OCI-LY1 (cell line): ENCODE data around the gene SFSWAP.
"Not testable (repeated sequence)": the region's sequence is repeated elsewhere in the genome, so short reads cannot be mapped to it uniquely, and the experiment has no call there.

Experiments
- H2AFZ ChIP-seq: fragments of 200-600 bp; sonication (generic), shearing (Covaris generic); 2 replicates; pipeline ENCODE4 v1.6.0; 2014; ENCODE audit warnings: antibody characterized with exemption, mild to moderate bottlenecking, low read length
- H3F3A ChIP-seq: fragments of 200-600 bp; sonication (generic), shearing (Covaris generic); 2 replicates; pipeline ENCODE4 v1.6.0; 2014; ENCODE audit warnings: mild to moderate bottlenecking, antibody characterized with exemption, low read length, moderate library complexity; ENCODE audit not compliant: insufficient read depth
- H3K27ac ChIP-seq: fragments of 200-600 bp; sonication (generic); 2 replicates; pipeline ENCODE4 v1.5.1; 2014; ENCODE audit warnings: low read length, mixed run types, mild to moderate bottlenecking, low read depth; ENCODE audit not compliant: poor library complexity, severe bottlenecking
- H3K27me3 ChIP-seq: fragments of 200-600 bp; sonication (generic); 2 replicates; pipeline ENCODE4 v1.6.0; 2014; ENCODE audit warnings: antibody characterized with exemption, mild to moderate bottlenecking, low read length, moderate library complexity; ENCODE audit not compliant: insufficient read depth
- H3K36me3 ChIP-seq: fragments of 200-600 bp; sonication (generic); 2 replicates; pipeline ENCODE4 v1.6.1; 2014; ENCODE audit warnings: mild to moderate bottlenecking, antibody characterized with exemption, low read length, moderate library complexity, mixed read lengths; ENCODE audit not compliant: insufficient read depth
- H3K4me1 ChIP-seq: fragments of 200-600 bp; sonication (generic); 2 replicates; pipeline ENCODE4 v1.5.1; 2014; ENCODE audit warnings: mild to moderate bottlenecking, low read length, moderate library complexity; ENCODE audit not compliant: insufficient read depth, severe bottlenecking
- H3K4me2 ChIP-seq: fragments of 200-600 bp; sonication (generic), shearing (Covaris generic); 2 replicates; pipeline ENCODE4 v1.6.1; 2014; ENCODE audit warnings: low read length
- H3K4me3 ChIP-seq: fragments of 200-600 bp; sonication (generic); 2 replicates; pipeline ENCODE4 v1.5.1; 2014; ENCODE audit warnings: low read length, low read depth, mild to moderate bottlenecking, mixed read lengths; ENCODE audit not compliant: poor library complexity, severe bottlenecking
- H3K79me2 ChIP-seq: fragments of 200-600 bp; shearing (Covaris generic); 2 replicates; pipeline ENCODE4 v1.6.1; 2016; ENCODE audit warnings: mixed run types, low read length, mixed read lengths; ENCODE audit not compliant: insufficient read depth
- H3K9ac ChIP-seq: fragments of 200-600 bp; sonication (generic), shearing (Covaris generic); 2 replicates; pipeline ENCODE4 v1.6.1; 2014; ENCODE audit warnings: mild to moderate bottlenecking, low read length, mixed read lengths
- H3K9me2 ChIP-seq: fragments of 200-600 bp; sonication (generic), shearing (Covaris generic); 2 replicates; pipeline ENCODE4 v1.6.1; 2014; ENCODE audit warnings: low read depth, mild to moderate bottlenecking, low read length, mixed read lengths
- H3K9me3 ChIP-seq: fragments of 200-600 bp; shearing (Covaris generic); 2 replicates; pipeline ENCODE4 v1.6.1; 2014; ENCODE audit warnings: low read length, mixed read lengths
- H4K20me1 ChIP-seq: fragments of 200-600 bp; sonication (generic), shearing (Covaris generic); 2 replicates; pipeline ENCODE4 v1.6.0; 2016; ENCODE audit warnings: mild to moderate bottlenecking, low read length; ENCODE audit not compliant: insufficient read depth
- CTCF ChIP-seq: fragments of 200-600 bp; sonication (generic), shearing (Covaris generic); IDR thresholded peaks from 2 replicates; pipeline ENCODE4 v1.5.1; 2017; ENCODE audit warnings: mild to moderate bottlenecking, antibody characterized with exemption, low read length, moderate library complexity, mixed read lengths
- EZH2 ChIP-seq: fragments of 200-600 bp; sonication (generic), shearing (Covaris generic); IDR thresholded peaks from 2 replicates; pipeline ENCODE4 v1.8.0; 2017; ENCODE audit warnings: borderline replicate concordance, mixed run types, mild to moderate bottlenecking, antibody characterized with exemption, low read length, moderate library complexity, mixed read lengths

The SFSWAP gene

DNA sequence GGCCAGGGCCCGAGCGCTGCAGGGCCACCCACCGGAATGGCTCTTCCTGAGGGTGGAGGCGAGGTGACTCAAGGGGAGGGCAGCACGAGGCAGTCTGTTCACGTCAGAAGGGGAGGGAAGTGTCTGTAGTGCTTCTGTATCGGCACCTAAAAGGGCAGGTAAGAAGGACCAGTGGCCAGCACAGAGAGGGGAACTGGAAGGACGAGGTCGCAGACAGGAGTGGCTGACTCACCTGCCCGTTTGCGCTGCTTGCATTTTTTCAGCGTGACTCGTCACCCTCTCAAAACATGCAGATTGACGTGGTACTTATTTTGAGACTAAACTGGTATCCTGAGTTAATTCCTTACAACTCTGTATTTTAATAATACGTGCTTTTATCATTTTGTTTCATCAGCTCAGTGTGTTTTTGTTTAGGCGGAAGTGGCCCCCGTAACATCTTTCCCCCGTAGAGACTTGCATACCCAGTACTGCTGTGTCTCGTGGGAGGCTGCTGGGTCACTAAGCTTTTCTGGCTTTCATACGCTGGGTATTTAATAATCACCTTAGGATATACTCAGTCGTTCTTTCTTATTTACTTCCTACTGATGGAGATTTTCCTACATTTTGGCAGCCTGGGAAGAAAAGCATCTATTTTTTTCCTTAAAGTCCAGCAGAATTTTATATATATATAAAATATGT is 26.4 kb downstream of the SFSWAP start:
- Histone ChIP-seq H3K4me1 (no peaks in the 10 kb centered on the region), H3K9me3 (peaks cover under 1% of the 10 kb centered on the region; the same call in 1 of the 2 replicates), H2AFZ (no peak overlapping the region), H3K4me3 (no peak overlapping the region), H3K79me2 (no peaks in the 10 kb centered on the region), H3K4me2 (no peak overlapping the region), H3K27ac (no peak overlapping the region), H3K9ac (no peak overlapping the region), H3K27me3 (no peaks in the 10 kb centered on the region), H3K9me2 (no peaks in the 10 kb centered on the region), H4K20me1 (no peaks in the 10 kb centered on the region), H3F3A (no peaks in the 10 kb centered on the region), H3K36me3 (peaks cover 81% of the 10 kb centered on the region)
- no peak for TF ChIP-seq EZH2
- TF ChIP-seq CTCF = no peak

DNA sequence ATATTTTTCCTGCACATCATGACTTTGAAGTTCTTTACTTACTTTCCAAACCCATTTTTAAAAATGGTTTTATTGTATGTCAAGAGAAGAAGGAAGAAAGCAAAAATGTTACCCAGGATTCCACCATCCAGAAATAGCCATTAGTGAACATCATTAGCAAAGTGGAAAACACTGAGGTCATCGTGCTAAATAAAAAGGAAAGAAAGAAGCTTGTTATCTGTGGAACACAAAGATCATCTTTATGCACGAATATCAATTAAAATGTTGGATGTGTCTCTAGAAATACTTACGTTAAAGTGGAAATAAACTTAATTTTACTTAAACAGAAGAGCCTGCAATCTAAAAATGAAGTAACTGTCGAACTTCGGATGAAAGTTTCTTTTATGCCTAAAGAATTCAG is 27.3 kb downstream of the SFSWAP start:
- H3K36me3 ChIP-seq = peaks cover 81% of the 10 kb centered on the region
- TF ChIP-seq EZH2 (no peak), CTCF (no peak)
- no peaks in the 10 kb centered on the region for H3F3A ChIP-seq

DNA sequence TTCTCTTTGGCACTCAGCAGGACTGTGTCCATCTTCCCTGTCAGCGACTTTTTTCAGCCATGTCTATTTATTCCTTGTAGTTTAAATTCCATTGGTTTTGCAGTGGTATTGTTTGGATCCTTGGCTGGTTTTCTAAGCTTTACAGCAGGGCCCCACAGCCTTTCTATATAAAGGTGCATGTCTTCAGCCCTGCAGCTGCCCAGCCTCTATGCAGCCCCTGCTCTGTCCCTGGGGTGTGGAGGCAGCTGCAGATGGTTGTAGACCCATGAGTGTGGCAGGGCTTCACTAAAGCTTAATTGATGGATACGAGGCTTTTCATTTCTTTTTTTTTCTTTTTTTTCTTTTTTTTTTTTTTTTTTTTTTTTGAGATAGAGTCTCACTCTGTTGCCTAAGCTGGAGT is 29.7 kb downstream of the SFSWAP start:
- Histone ChIP-seq H3K9ac (no peak overlapping the region), H2AFZ (no peak overlapping the region), H3K9me2 (no peaks in the 10 kb centered on the region), H3K4me3 (no peak overlapping the region), H3K9me3 (peaks cover 6% of the 10 kb centered on the region; the same call in 1 of the 2 replicates), H3F3A (no peaks in the 10 kb centered on the region), H3K4me1 (no peaks in the 10 kb centered on the region), H3K36me3 (peaks cover 81% of the 10 kb centered on the region), H3K27me3 (no peaks in the 10 kb centered on the region), H3K4me2 (no peak overlapping the region), H3K79me2 (no peaks in the 10 kb centered on the region), H3K27ac (no peak overlapping the region), H4K20me1 (no peaks in the 10 kb centered on the region)
- TF ChIP-seq CTCF = no peak
- TF ChIP-seq EZH2 = no peak

More for the DNA sequence above, 27.3 kb downstream of the SFSWAP start:
- Histone ChIP-seq H2AFZ (no peak overlapping the region), H3K9me3 (peaks cover 6% of the 10 kb centered on the region; the same call in 1 of the 2 replicates), H3K9ac (no peak overlapping the region), H3K9me2 (no peaks in the 10 kb centered on the region), H4K20me1 (no peaks in the 10 kb centered on the region), H3K27me3 (no peaks in the 10 kb centered on the region), H3K79me2 (no peaks in the 10 kb centered on the region), H3K4me1 (no peaks in the 10 kb centered on the region), H3K4me3 (no peak overlapping the region), H3K4me2 (no peak overlapping the region), H3K27ac (no peak overlapping the region)

GRCh38 chr12:131742761-131743160 is 31.9 kb downstream of the SFSWAP start:
- not testable (repeated sequence) for H3K4me2 ChIP-seq, H3F3A ChIP-seq, H3K27me3 ChIP-seq, H4K20me1 ChIP-seq, H3K9me2 ChIP-seq, H3K27ac ChIP-seq, H3K9ac ChIP-seq, H3K79me2 ChIP-seq, H3K4me3 ChIP-seq, H3K9me3 ChIP-seq, H3K4me1 ChIP-seq, H2AFZ ChIP-seq
- peaks cover 89% of the 10 kb centered on the region for H3K36me3 ChIP-seq

DNA sequence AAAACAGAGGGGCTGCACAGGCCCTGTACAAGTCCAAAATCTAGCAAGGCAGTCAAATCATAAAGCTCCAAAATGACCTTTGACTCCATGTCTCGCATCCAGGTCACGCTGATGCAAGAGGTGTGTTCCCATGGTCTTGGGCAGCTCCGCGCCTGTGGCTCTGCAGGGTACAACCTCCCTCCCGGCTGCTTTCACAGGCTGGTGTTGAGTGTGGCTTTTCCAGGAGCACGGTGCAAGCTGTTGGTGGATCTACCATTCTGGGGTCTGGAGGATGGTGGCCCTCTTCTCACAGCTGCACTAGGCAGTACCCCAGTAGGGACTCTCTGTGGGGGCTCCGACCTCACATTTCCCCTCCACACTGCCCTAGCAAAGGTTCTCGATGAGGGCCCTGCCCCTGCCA is 32.5 kb downstream of the SFSWAP start:
- not testable (repeated sequence) for H3K27ac ChIP-seq, H3F3A ChIP-seq, H3K4me2 ChIP-seq, H3K9ac ChIP-seq, H3K4me1 ChIP-seq, H3K9me3 ChIP-seq, H3K9me2 ChIP-seq, H2AFZ ChIP-seq, H3K4me3 ChIP-seq, H3K27me3 ChIP-seq, H4K20me1 ChIP-seq, H3K79me2 ChIP-seq
- H3K36me3 ChIP-seq = peaks cover 87% of the 10 kb centered on the region
